ENCODE data around the gene KLHL11. TPM values are rescaled to one million over a fixed set of nuclear protein-coding genes. Genes with fewer than 3 reads are reported as not detected.

The KLHL11 gene
- total and polyA plus RNA-seq, 8 donors: 8.7 to 13.3 (median 9.9) TPM

- intact Hi-C loops (cut with DNase I): no loop called here
- Histone ChIP-seq H3K27me3 (no peaks in the 10 kb centered on the region), H3K9me3 (no peaks in the 10 kb centered on the region), H3K4me3 (no peak overlapping the region), H3K36me3 (peaks cover 0 to 89% of the 10 kb centered on the region in 2 donors), H3K4me1 (no peaks in the 10 kb centered on the region), H3K27ac (no peak overlapping the region)
- ATAC-seq: no peak
- no peak for TF ChIP-seq CTCF (IDR thresholded peaks at IDR 0.05)
- DNase-seq: no peak
Measured at GRCh38 chr17:41873559-41874292, 8.5 kb upstream of the KLHL11 start.

GRCh38 chr17:41871789-41872188 is 6.6 kb upstream of the KLHL11 start:
- Histone ChIP-seq H3K36me3 (peaks cover 0 to 89% of the 10 kb centered on the region in 2 donors), H3K27ac (no peak overlapping the region), H3K4me1 (no peaks in the 10 kb centered on the region), H3K4me3 (no peak overlapping the region), H3K9me3 (no peaks in the 10 kb centered on the region), H3K27me3 (no peaks in the 10 kb centered on the region)
- intact Hi-C loops (cut with DNase I): no loop called here
- no peak for TF ChIP-seq CTCF (IDR thresholded peaks at IDR 0.05)
- ATAC-seq: no peak
- DNase-seq: no peak

GRCh38 chr17:41870627-41871026 is 5.4 kb upstream of the KLHL11 start:
- DNase-seq (no peak), ATAC-seq (no peak)
- TF ChIP-seq CTCF (IDR thresholded peaks at IDR 0.05): no peak
- H3K36me3 ChIP-seq: peaks cover 0 to 88% of the 10 kb centered on the region in 2 donors
- no peak overlapping the region for H3K4me3 ChIP-seq
- no peak overlapping the region for H3K27ac ChIP-seq
- no peaks in the 10 kb centered on the region for H3K27me3 ChIP-seq
- peaks cover 0 to 4% of the 10 kb centered on the region in 2 donors for H3K4me1 ChIP-seq
- no peaks in the 10 kb centered on the region for H3K9me3 ChIP-seq
- intact Hi-C loops (cut with DNase I): no loop called here

- intact Hi-C loops (cut with DNase I): no loop called here
- H3K27me3 ChIP-seq: no peaks in the 10 kb centered on the region
- no peak for DNase-seq
- H3K4me3 ChIP-seq: no peak overlapping the region
- no peaks in the 10 kb centered on the region for H3K9me3 ChIP-seq
- peaks cover 0 to 86% of the 10 kb centered on the region in 2 donors for H3K36me3 ChIP-seq
- no peak overlapping the region for H3K27ac ChIP-seq
- ATAC-seq: no peak
- TF ChIP-seq CTCF (IDR thresholded peaks at IDR 0.05): no peak
- H3K4me1 ChIP-seq: peaks cover 0 to 6% of the 10 kb centered on the region in 2 donors
Measured at GRCh38 chr17:41870097-41870496, 4.9 kb upstream of the KLHL11 start.

- H3K4me3 ChIP-seq: no peak overlapping the region
- DNase-seq: peak in 1 of 4 donors; percentile 39
- no peaks in the 10 kb centered on the region for H3K9me3 ChIP-seq
- H3K36me3 ChIP-seq: peaks cover 0 to 80% of the 10 kb centered on the region in 2 donors
- ATAC-seq: peak; percentile 54
- H3K4me1 ChIP-seq: peaks cover 0 to 8% of the 10 kb centered on the region in 2 donors
- no peak overlapping the region for H3K27ac ChIP-seq
- TF ChIP-seq CTCF (IDR thresholded peaks at IDR 0.05): no peak
- no peaks in the 10 kb centered on the region for H3K27me3 ChIP-seq
- intact Hi-C loops (cut with DNase I): no loop called here
Measured at GRCh38 chr17:41869426-41869825, 4.2 kb upstream of the KLHL11 start.
